Measurements from ENCODE around the gene SIPA1L3.

SIPA1L3 gene

GRCh38 chr19:37988758-37989635, 82.0 kb downstream of the SIPA1L3 start:
- DNase-seq (ENCODE audit: low read depth in 2 of 2) = no peak
- no peak overlapping the region for H3K4me3 ChIP-seq (replicated peaks in 1 of 2; ENCODE audit: low read depth in 2 of 2, low read length in 2 of 2)
- TF ChIP-seq CTCF (IDR thresholded peaks at IDR 0.05; ENCODE audit: low read depth, low read length) = no peak

GRCh38 chr19:37989855-37990254, 82.8 kb downstream of the SIPA1L3 start:
- H3K4me3 ChIP-seq (replicated peaks in 1 of 2; ENCODE audit: low read depth in 2 of 2, low read length in 2 of 2) = no peak overlapping the region
- DNase-seq (ENCODE audit: low read depth in 2 of 2) = peak in 1 of 2 donors; percentile 8
- no peak for TF ChIP-seq CTCF (IDR thresholded peaks at IDR 0.05; ENCODE audit: low read depth, low read length)

- DNase-seq (ENCODE audit: low read depth in 2 of 2) = no peak
- no peak for TF ChIP-seq CTCF (IDR thresholded peaks at IDR 0.05; ENCODE audit: low read depth, low read length)
- H3K4me3 ChIP-seq (replicated peaks in 1 of 2; ENCODE audit: low read depth in 2 of 2, low read length in 2 of 2) = no peak overlapping the region
These were observed 83.4 kb downstream of the SIPA1L3 start for GRCh38 chr19:37990362-37990761.

- DNase-seq (ENCODE audit: low read depth in 2 of 2) = peak in 1 of 2 donors; percentile 13
- H3K4me3 ChIP-seq (replicated peaks in 1 of 2; ENCODE audit: low read depth in 2 of 2, low read length in 2 of 2) = no peak overlapping the region
- TF ChIP-seq CTCF (IDR thresholded peaks at IDR 0.05; ENCODE audit: low read depth, low read length) = no peak
These were observed 84.3 kb downstream of the SIPA1L3 start for GRCh38 chr19:37991176-37991835.

- TF ChIP-seq CTCF (IDR thresholded peaks at IDR 0.05; ENCODE audit: low read depth, low read length) = no peak
- no peak overlapping the region for H3K4me3 ChIP-seq (replicated peaks in 1 of 2; ENCODE audit: low read depth in 2 of 2, low read length in 2 of 2)
- no peak for DNase-seq (ENCODE audit: low read depth in 2 of 2)
These were observed 84.8 kb downstream of the SIPA1L3 start for GRCh38 chr19:37991841-37992248.

GRCh38 chr19:37992761-37993160, 85.8 kb downstream of the SIPA1L3 start:
- no peak for DNase-seq (ENCODE audit: low read depth in 2 of 2)
- no peak overlapping the region for H3K4me3 ChIP-seq (replicated peaks in 1 of 2; ENCODE audit: low read depth in 2 of 2, low read length in 2 of 2)
- no peak for TF ChIP-seq CTCF (IDR thresholded peaks at IDR 0.05; ENCODE audit: low read depth, low read length)

Data from cardiac fibroblast (primary cell).